SK-N-SH treated with all-trans-retinoic acid at 6 μM for 48 hours (cell line): ENCODE results near the gene MRPS9.

Source experiments
- CSDC2 ChIP-seq: fragments of 250-450 bp; sonication (Bioruptor Pico); IDR thresholded peaks from 2 replicates; pipeline ENCODE4 v1.5.0; 2020; ENCODE audit warnings: mild to moderate bottlenecking, moderate library complexity
- ESRRG ChIP-seq: fragments of 250-450 bp; sonication (Bioruptor Pico); IDR thresholded peaks from 2 replicates; pipeline ENCODE4 v1.6.1; 2021; ENCODE audit warnings: mild to moderate bottlenecking
- ISL1 ChIP-seq: fragments of 250-450 bp; sonication (Bioruptor Pico); IDR thresholded peaks from 2 replicates; pipeline ENCODE4 v2.1.2; 2022; ENCODE audit warnings: mild to moderate bottlenecking, moderate library complexity
- OSR1 ChIP-seq: fragments of 250-450 bp; sonication (Bioruptor Pico); IDR thresholded peaks from 2 replicates; pipeline ENCODE4 v1.8.0; 2022; ENCODE audit warnings: moderate library complexity, mild to moderate bottlenecking, inconsistent platforms
- RARB ChIP-seq: fragments of 250-450 bp; sonication (Bioruptor Pico); IDR thresholded peaks from 2 replicates; pipeline ENCODE4 v1.8.0; 2021; ENCODE audit warnings: mild to moderate bottlenecking, moderate library complexity
- SNAI2 ChIP-seq: fragments of 250-450 bp; sonication (Bioruptor Pico); IDR thresholded peaks from 2 replicates; pipeline ENCODE4 v1.5.0; 2020; ENCODE audit warnings: mild to moderate bottlenecking, moderate library complexity
- ZC3H10 ChIP-seq: fragments of 250-450 bp; sonication (Bioruptor Pico); IDR thresholded peaks from 2 replicates; pipeline ENCODE4 v1.5.1; 2021; ENCODE audit warnings: mild to moderate bottlenecking, moderate library complexity
- ZFP3 ChIP-seq: fragments of 250-450 bp; sonication (Bioruptor Pico); IDR thresholded peaks from 2 replicates; pipeline ENCODE4 v1.5.0; 2020; ENCODE audit warnings: mild to moderate bottlenecking, moderate library complexity
- ZNF70 ChIP-seq: fragments of 450-650 bp; formaldehyde crosslinking; IDR thresholded peaks from 2 replicates; pipeline ENCODE4 v1.5.0; 2020; ENCODE audit warnings: mild to moderate bottlenecking, moderate library complexity
- TF ChIP-seq, protein P1 (sequence below): fragments of 250-450 bp; sonication (Bioruptor Pico); IDR thresholded peaks from 2 replicates; pipeline ENCODE4 v1.8.0; 2021; ENCODE audit warnings: low read depth, mild to moderate bottlenecking, moderate library complexity, borderline replicate concordance
- TF ChIP-seq, protein P2 (sequence below): fragments of 250-450 bp; sonication (Bioruptor Pico); IDR thresholded peaks from 2 replicates; pipeline ENCODE4 v1.5.1; 2021; ENCODE audit warnings: mild to moderate bottlenecking, moderate library complexity
- TF ChIP-seq, protein P3 (sequence below): fragments of 250-450 bp; sonication (Bioruptor Pico); IDR thresholded peaks from 2 replicates; pipeline ENCODE4 v1.8.0; 2020; ENCODE audit warnings: mild to moderate bottlenecking, moderate library complexity, borderline replicate concordance

DNA sequence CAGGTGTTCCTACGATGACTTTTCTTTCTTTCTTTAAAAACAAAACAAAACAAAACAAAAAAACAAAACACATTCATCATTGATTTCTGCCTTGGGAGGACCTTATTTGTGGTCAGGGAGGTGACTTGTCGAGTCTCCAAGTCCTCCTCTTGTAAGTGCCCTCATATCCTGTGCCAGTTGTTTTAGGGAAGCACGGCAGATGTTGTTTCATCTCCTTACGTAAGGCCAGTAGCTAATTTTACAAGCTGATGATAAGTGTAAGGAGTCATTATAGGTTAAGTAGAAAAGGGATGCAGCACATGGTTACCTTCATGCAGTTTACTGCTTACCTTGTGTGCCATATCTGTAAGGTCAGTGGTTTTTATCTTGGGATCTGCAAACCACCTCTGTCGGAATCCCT is 52.2 kb downstream of the MRPS9 start:
- no peak for TF ChIP-seq RARB (CRISPR knock-in tag)
- TF ChIP-seq, protein P1, sequence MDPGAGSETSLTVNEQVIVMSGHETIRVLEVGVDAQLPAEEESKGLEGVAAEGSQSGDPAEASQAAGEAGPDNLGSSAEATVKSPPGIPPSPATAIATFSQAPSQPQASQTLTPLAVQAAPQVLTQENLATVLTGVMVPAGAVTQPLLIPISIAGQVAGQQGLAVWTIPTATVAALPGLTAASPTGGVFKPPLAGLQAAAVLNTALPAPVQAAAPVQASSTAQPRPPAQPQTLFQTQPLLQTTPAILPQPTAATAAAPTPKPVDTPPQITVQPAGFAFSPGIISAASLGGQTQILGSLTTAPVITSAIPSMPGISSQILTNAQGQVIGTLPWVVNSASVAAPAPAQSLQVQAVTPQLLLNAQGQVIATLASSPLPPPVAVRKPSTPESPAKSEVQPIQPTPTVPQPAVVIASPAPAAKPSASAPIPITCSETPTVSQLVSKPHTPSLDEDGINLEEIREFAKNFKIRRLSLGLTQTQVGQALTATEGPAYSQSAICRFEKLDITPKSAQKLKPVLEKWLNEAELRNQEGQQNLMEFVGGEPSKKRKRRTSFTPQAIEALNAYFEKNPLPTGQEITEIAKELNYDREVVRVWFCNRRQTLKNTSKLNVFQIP, result no peak
- TF ChIP-seq ISL1 (CRISPR knock-in tag), result no peak
- TF ChIP-seq ZFP3 (CRISPR knock-in tag), result no peak
- no peak for TF ChIP-seq ZC3H10 (CRISPR knock-in tag)
- no peak for TF ChIP-seq OSR1 (CRISPR knock-in tag)
- no peak for TF ChIP-seq ESRRG (CRISPR knock-in tag)
- TF ChIP-seq CSDC2, result no peak
- TF ChIP-seq, protein P2, sequence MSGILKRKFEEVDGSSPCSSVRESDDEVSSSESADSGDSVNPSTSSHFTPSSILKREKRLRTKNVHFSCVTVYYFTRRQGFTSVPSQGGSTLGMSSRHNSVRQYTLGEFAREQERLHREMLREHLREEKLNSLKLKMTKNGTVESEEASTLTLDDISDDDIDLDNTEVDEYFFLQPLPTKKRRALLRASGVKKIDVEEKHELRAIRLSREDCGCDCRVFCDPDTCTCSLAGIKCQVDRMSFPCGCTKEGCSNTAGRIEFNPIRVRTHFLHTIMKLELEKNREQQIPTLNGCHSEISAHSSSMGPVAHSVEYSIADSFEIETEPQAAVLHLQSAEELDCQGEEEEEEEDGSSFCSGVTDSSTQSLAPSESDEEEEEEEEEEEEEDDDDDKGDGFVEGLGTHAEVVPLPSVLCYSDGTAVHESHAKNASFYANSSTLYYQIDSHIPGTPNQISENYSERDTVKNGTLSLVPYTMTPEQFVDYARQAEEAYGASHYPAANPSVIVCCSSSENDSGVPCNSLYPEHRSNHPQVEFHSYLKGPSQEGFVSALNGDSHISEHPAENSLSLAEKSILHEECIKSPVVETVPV (CRISPR knock-in tag), result no peak
- TF ChIP-seq ZNF70 (CRISPR knock-in tag), result no peak
- no peak for TF ChIP-seq SNAI2 (CRISPR knock-in tag)
- TF ChIP-seq, protein P3, sequence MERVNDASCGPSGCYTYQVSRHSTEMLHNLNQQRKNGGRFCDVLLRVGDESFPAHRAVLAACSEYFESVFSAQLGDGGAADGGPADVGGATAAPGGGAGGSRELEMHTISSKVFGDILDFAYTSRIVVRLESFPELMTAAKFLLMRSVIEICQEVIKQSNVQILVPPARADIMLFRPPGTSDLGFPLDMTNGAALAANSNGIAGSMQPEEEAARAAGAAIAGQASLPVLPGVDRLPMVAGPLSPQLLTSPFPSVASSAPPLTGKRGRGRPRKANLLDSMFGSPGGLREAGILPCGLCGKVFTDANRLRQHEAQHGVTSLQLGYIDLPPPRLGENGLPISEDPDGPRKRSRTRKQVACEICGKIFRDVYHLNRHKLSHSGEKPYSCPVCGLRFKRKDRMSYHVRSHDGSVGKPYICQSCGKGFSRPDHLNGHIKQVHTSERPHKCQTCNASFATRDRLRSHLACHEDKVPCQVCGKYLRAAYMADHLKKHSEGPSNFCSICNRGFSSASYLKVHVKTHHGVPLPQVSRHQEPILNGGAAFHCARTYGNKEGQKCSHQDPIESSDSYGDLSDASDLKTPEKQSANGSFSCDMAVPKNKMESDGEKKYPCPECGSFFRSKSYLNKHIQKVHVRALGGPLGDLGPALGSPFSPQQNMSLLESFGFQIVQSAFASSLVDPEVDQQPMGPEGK (CRISPR knock-in tag), result no peak
